Esophagus (tissue), 2 donors: ENCODE measurements around the gene GPA33. TPM values are rescaled to one million over a fixed set of nuclear protein-coding genes. Genes with fewer than 3 reads are reported as not detected.

Source experiments
- H3K27ac ChIP-seq, 2 donors: one replicate each; pipeline ENCODE4 v1.5.1; 2013; ENCODE audit warnings: low read depth in 2 of 2, mild to moderate bottlenecking in 2 of 2, inconsistent platforms in 1 of 2, low read length in 1 of 2, moderate library complexity in 1 of 2
- H3K27me3 ChIP-seq, 2 donors: one replicate each; pipeline ENCODE4 v1.6.1; 2013; ENCODE audit warnings: low read length in 2 of 2, control low read depth in 1 of 2, mild to moderate bottlenecking in 1 of 2; ENCODE audit not compliant: insufficient read depth in 2 of 2, control insufficient read depth in 1 of 2
- H3K36me3 ChIP-seq, 2 donors: one replicate each; pipeline ENCODE4 v1.6.1; 2013; ENCODE audit warnings: low read length in 1 of 2; ENCODE audit not compliant: control insufficient read depth in 2 of 2, insufficient read depth in 2 of 2
- H3K4me1 ChIP-seq, 2 donors: one replicate each; pipeline ENCODE4 v1.6.1; 2013; ENCODE audit warnings: low read length in 1 of 2; ENCODE audit not compliant: control insufficient read depth in 2 of 2, insufficient read depth in 2 of 2
- H3K4me3 ChIP-seq, 2 donors: one replicate each; pipeline ENCODE4 v1.5.1; 2013; ENCODE audit warnings: low read length in 2 of 2, mild to moderate bottlenecking in 2 of 2, low read depth in 1 of 2, moderate library complexity in 1 of 2
- H3K9me3 ChIP-seq, 2 donors: one replicate each; pipeline ENCODE4 v1.6.1; 2013; ENCODE audit warnings: mild to moderate bottlenecking in 2 of 2, low read depth in 1 of 2, low read length in 1 of 2, moderate library complexity in 1 of 2; ENCODE audit not compliant: control insufficient read depth in 2 of 2, insufficient read depth in 1 of 2
- WGBS, 2 donors: extraction: QIAGEN DNeasy Blood & Tissue Kit; methylation state at CpG; one replicate each; pipeline ENCODE4 v1.1.7; 2013; 5-methylcytosine and 5-hydroxymethylcytosine counted together
- polyA plus RNA-seq, 2 donors: library from polyadenylated mRNA; stranded (reverse); fragments of 200-250 nt; gene quantifications; one replicate each; pipeline ENCODE4 v1.2.3, GENCODE V29; 2013
- donor health status: healthy with polysubstance abuse.
- donor health status: Bipolar disorder and iron deficiency.

The GPA33 gene
- polyA plus RNA-seq, 2 donors, result 0.04 to 0.08 TPM

GRCh38 chr1:167107456-167107855 lies 17.3 kb upstream of the GPA33 start:
- H3K9me3 ChIP-seq, result no peaks in the 10 kb centered on the region
- no peak overlapping the region for H3K27ac ChIP-seq
- H3K27me3 ChIP-seq, result no peaks in the 10 kb centered on the region
- peaks cover 0 to 5% of the 10 kb centered on the region in 2 donors for H3K4me1 ChIP-seq
- no peak overlapping the region for H3K4me3 ChIP-seq
- H3K36me3 ChIP-seq, result no peaks in the 10 kb centered on the region

GRCh38 chr1:167106119-167106461 lies 15.9 kb upstream of the GPA33 start:
- H3K9me3 ChIP-seq, result no peaks in the 10 kb centered on the region
- H3K36me3 ChIP-seq, result no peaks in the 10 kb centered on the region
- 72 to 76% methylated on average over 4 of the region's 4 CpGs for WGBS, 2 donors
- H3K4me3 ChIP-seq, result no peak overlapping the region
- H3K27me3 ChIP-seq, result no peaks in the 10 kb centered on the region
- H3K27ac ChIP-seq, result no peak overlapping the region
- H3K4me1 ChIP-seq, result peaks cover 0 to 5% of the 10 kb centered on the region in 2 donors

- no peaks in the 10 kb centered on the region for H3K36me3 ChIP-seq
- no peak overlapping the region for H3K27ac ChIP-seq
- H3K4me1 ChIP-seq, result peaks cover 0 to 5% of the 10 kb centered on the region in 2 donors
- H3K4me3 ChIP-seq, result no peak overlapping the region
- 52 to 54% methylated on average over 12 of the region's 12 CpGs for WGBS, 2 donors
- H3K27me3 ChIP-seq, result no peaks in the 10 kb centered on the region
- H3K9me3 ChIP-seq, result no peaks in the 10 kb centered on the region
Observed at GRCh38 chr1:167105271-167106118, 15.3 kb upstream of the GPA33 start.

- Histone ChIP-seq H3K27ac (no peak overlapping the region), H3K27me3 (no peaks in the 10 kb centered on the region), H3K9me3 (no peaks in the 10 kb centered on the region), H3K4me3 (no peak overlapping the region), H3K4me1 (peaks cover 0 to 3% of the 10 kb centered on the region in 2 donors), H3K36me3 (no peaks in the 10 kb centered on the region)
- WGBS, 2 donors, result 70 to 71% methylated on average over 6 of the region's 6 CpGs
Observed at GRCh38 chr1:167104256-167104633, 14.1 kb upstream of the GPA33 start.

- Histone ChIP-seq H3K4me3 (no peak overlapping the region), H3K27ac (no peak overlapping the region), H3K4me1 (no peaks in the 10 kb centered on the region), H3K9me3 (no peaks in the 10 kb centered on the region), H3K36me3 (no peaks in the 10 kb centered on the region), H3K27me3 (no peaks in the 10 kb centered on the region)
- 73 to 76% methylated on average over 5 of the region's 5 CpGs for WGBS, 2 donors
Observed at GRCh38 chr1:167102906-167103573, 12.9 kb upstream of the GPA33 start.

GRCh38 chr1:167101754-167102153 lies 11.6 kb upstream of the GPA33 start:
- H3K27me3 ChIP-seq, result no peaks in the 10 kb centered on the region
- no peaks in the 10 kb centered on the region for H3K36me3 ChIP-seq
- H3K9me3 ChIP-seq, result no peaks in the 10 kb centered on the region
- WGBS, 2 donors, result 86 to 87% methylated on average over 2 of the region's 2 CpGs
- no peak overlapping the region for H3K27ac ChIP-seq
- H3K4me3 ChIP-seq, result no peak overlapping the region
- no peaks in the 10 kb centered on the region for H3K4me1 ChIP-seq

GRCh38 chr1:167100730-167101129 lies 10.6 kb upstream of the GPA33 start:
- H3K9me3 ChIP-seq, result no peaks in the 10 kb centered on the region
- H3K36me3 ChIP-seq, result no peaks in the 10 kb centered on the region
- no peak overlapping the region for H3K4me3 ChIP-seq
- 83 to 89% methylated on average over 2 of the region's 2 CpGs for WGBS, 2 donors
- no peak overlapping the region for H3K27ac ChIP-seq
- H3K4me1 ChIP-seq, result no peaks in the 10 kb centered on the region
- no peaks in the 10 kb centered on the region for H3K27me3 ChIP-seq

- no peaks in the 10 kb centered on the region for H3K27me3 ChIP-seq
- no peaks in the 10 kb centered on the region for H3K36me3 ChIP-seq
- H3K4me3 ChIP-seq, result no peak overlapping the region
- no peaks in the 10 kb centered on the region for H3K9me3 ChIP-seq
- no peaks in the 10 kb centered on the region for H3K4me1 ChIP-seq
- WGBS, 2 donors, result 80% methylated on average over 1 of the region's 1 CpG
- H3K27ac ChIP-seq, result no peak overlapping the region
Observed at GRCh38 chr1:167099851-167100250, 9.7 kb upstream of the GPA33 start.

GRCh38 chr1:167095368-167095767 lies 5.2 kb upstream of the GPA33 start:
- H3K9me3 ChIP-seq, result peaks cover 0 to 3% of the 10 kb centered on the region in 2 donors
- H3K27ac ChIP-seq, result no peak overlapping the region
- no peaks in the 10 kb centered on the region for H3K27me3 ChIP-seq
- 24 to 46% methylated on average over 5 of the region's 5 CpGs for WGBS, 2 donors
- no peak overlapping the region for H3K4me3 ChIP-seq
- H3K36me3 ChIP-seq, result no peaks in the 10 kb centered on the region
- no peaks in the 10 kb centered on the region for H3K4me1 ChIP-seq

- Histone ChIP-seq H3K4me1 (no peaks in the 10 kb centered on the region), H3K9me3 (peaks cover 0 to 3% of the 10 kb centered on the region in 2 donors), H3K27ac (no peak overlapping the region), H3K4me3 (no peak overlapping the region), H3K27me3 (no peaks in the 10 kb centered on the region), H3K36me3 (no peaks in the 10 kb centered on the region)
- WGBS, 2 donors, result 88 to 89% methylated on average over 8 of the region's 8 CpGs
Observed at GRCh38 chr1:167094690-167095089, 4.5 kb upstream of the GPA33 start.
